Right cardiac atrium (tissue), 5 donors: ENCODE measurements around the gene MICA. TPM values are rescaled to one million over a fixed set of nuclear protein-coding genes. Genes with fewer than 3 reads are reported as not detected.
"Not testable (repeated sequence)": the region's sequence is repeated elsewhere in the genome, so short reads cannot be mapped to it uniquely, and the experiment has no call there.

Source experiments
- ATAC-seq, 2 donors: fragments of 200-7000 bp; cut with Tn5 transposase; one replicate each; pipeline versions ENCODE4 v1.8.0 to v1.9.1; 2020; ENCODE audit warnings: moderate library complexity in 2 of 2, mild to moderate bottlenecking in 1 of 2
- DNase-seq, 3 donors: peaks; one replicate each; pipeline ENCODE4 v3.0.0-alpha.2; 2020
- H3K27ac ChIP-seq: one replicate; pipeline ENCODE4 v1.5.1; 2013; ENCODE audit warnings: mild to moderate bottlenecking, low read length, control low read depth, moderate library complexity
- H3K27me3 ChIP-seq: one replicate; pipeline ENCODE4 v1.6.1; 2013; ENCODE audit not compliant: control insufficient read depth, insufficient read depth
- H3K4me1 ChIP-seq: one replicate; pipeline ENCODE4 v1.6.1; 2013; ENCODE audit warnings: low read length; ENCODE audit not compliant: control insufficient read depth, insufficient read depth
- H3K4me3 ChIP-seq: one replicate; pipeline ENCODE4 v1.5.1; 2013; ENCODE audit warnings: low read length, control low read depth
- H3K9me3 ChIP-seq: one replicate; pipeline ENCODE4 v1.6.1; 2013; ENCODE audit warnings: low read length; ENCODE audit not compliant: control insufficient read depth
- WGBS: extraction: QIAGEN DNeasy Blood & Tissue Kit; methylation state at CpG from one replicate; pipeline ENCODE4 v1.1.7; 2013; 5-methylcytosine and 5-hydroxymethylcytosine counted together
- intact Hi-C, 4 donors: fragments of 100-400 bp; cut with DNase I; formaldehyde crosslinking; loops; one replicate each; pipeline versions ENCODE4 v1.11.0 to v1.14.0; 2022 to 2023
- polyA plus RNA-seq: library from polyadenylated mRNA; stranded (reverse); fragments of 200-250 nt; gene quantifications from one replicate; pipeline ENCODE4 v1.2.3, GENCODE V29; 2013
- total RNA-seq, 4 donors: library from RNA; stranded (reverse); fragmentation: NEBNext Ultra II Directional; extraction: Animal tissue kit (Norgen Biotek cat#: 25700); gene quantifications; one replicate each; pipeline ENCODE4 v1.2.1, GENCODE V29; 2021
- donor health status: healthy with polysubstance abuse.
- donor health status: DM: no; HTN: yes; CAD: no.
- donor health status: DM: no; HTN: no; CAD: no.
- donor health status: DM: no; HTN: yes; CAD: no; lungs with severe emphysema.
- donor health status: DM: yes; HTN: yes; CAD: no.

Gene MICA
- total and polyA plus RNA-seq, 5 donors = 8.8 to 13.6 (median 10.7) TPM

GRCh38 chr6:31438222-31438621 lies 34.8 kb downstream of the MICA start:
- no peaks in the 10 kb centered on the region for H3K4me1 ChIP-seq
- 89% methylated on average over 2 of the region's 2 CpGs for WGBS
- no peaks in the 10 kb centered on the region for H3K9me3 ChIP-seq
- H3K27me3 ChIP-seq = no peaks in the 10 kb centered on the region
- intact Hi-C loops = no loop called here
- DNase-seq = no peak
- ATAC-seq = no peak
- H3K4me3 ChIP-seq = no peak overlapping the region
- H3K27ac ChIP-seq = no peak overlapping the region

DNA sequence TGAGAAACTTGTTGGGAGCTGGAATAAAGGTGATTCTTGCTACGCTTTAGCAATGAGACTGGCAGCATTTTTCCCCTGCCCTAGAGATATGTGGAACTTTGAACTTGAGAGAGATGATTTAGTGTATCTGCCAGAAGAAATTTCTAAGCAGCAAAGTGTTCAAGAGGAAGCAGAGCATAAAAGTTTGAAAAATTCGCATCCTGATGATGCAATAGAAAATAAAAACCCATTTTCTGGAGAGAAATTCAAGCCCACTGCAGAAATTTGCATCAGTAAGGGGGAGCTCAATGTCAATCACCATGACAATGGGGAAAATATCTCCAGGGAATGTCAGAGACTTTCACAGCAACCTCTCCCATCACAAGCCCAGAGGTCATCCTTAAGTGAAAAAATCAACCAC lies 35.3 kb downstream of the MICA start:
- ATAC-seq = no peak
- Histone ChIP-seq H3K4me1 (no peaks in the 10 kb centered on the region), H3K9me3 (no peaks in the 10 kb centered on the region), H3K27me3 (no peaks in the 10 kb centered on the region), H3K27ac (no peak overlapping the region), H3K4me3 (no peak overlapping the region)
- no peak for DNase-seq
- intact Hi-C loops = no loop called here
- WGBS = 78% methylated on average over 2 of the region's 2 CpGs

DNA sequence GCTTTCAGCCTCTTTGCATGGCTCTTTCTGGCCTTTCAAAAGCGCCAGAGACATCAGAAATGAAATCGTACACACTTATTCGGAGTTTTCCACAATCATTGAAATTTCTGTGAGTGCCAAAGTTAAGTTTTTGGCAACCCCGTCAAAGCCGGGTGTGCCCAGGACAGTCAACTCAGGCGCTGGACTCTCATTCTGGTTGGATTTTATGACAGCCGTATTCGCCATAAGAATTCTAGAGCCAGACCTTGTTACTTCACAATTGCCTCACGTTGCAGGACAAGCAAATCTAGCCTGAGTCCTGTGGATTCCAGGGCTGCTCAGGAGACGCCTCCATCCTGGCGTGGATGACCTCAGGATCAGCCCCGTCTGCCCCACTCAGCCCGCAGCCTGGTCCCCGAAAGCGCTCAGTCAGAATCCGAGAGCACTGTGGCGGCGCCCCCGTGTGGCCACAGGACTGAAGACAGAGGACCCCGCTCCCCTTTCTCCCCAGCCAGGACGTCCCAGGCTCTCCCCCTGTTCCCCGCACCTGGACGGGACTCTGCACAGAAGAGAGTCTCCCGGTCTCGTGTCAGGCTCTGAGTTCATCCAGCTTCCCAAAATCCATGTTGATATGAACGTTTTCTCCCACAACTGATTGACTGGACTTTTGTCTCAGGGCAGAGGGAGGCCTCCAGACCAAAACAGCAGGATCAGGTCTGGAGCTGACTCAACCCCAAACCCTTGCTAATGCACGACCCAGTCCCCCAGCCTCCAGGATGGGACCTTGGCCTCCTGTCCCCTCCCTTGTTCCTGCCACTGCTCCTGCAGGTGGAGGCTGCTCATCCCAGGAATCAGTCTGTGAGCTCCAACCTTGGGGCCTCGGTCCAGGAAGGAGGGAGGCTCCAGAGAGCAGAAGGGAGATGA lies 38.2 kb downstream of the MICA start:
- peak; percentile 96 to 98 for ATAC-seq
- Histone ChIP-seq H3K4me1 (no peaks in the 10 kb centered on the region), H3K27me3 (no peaks in the 10 kb centered on the region), H3K27ac (no peak overlapping the region), H3K9me3 (no peaks in the 10 kb centered on the region), H3K4me3 (no peak overlapping the region)
- DNase-seq = peak; percentile 83 to 95 (median 93)
- WGBS = 17% methylated on average over 28 of the region's 28 CpGs
- intact Hi-C loops = loop anchor here (2.0 to 5.0 kb wide), 2 partner anchors 44 to 45 kb away; no protein-coding TSS in a partner anchor

GRCh38 chr6:31446481-31446880 lies 43.1 kb downstream of the MICA start:
- Histone ChIP-seq H3K27ac (no peak overlapping the region), H3K4me3 (no peak overlapping the region), H3K4me1 (no peaks in the 10 kb centered on the region), H3K9me3 (no peaks in the 10 kb centered on the region), H3K27me3 (no peaks in the 10 kb centered on the region)
- DNase-seq (no peak), ATAC-seq (no peak)
- WGBS = 62% methylated on average over 4 of the region's 4 CpGs
- intact Hi-C loops = no loop called here

DNA sequence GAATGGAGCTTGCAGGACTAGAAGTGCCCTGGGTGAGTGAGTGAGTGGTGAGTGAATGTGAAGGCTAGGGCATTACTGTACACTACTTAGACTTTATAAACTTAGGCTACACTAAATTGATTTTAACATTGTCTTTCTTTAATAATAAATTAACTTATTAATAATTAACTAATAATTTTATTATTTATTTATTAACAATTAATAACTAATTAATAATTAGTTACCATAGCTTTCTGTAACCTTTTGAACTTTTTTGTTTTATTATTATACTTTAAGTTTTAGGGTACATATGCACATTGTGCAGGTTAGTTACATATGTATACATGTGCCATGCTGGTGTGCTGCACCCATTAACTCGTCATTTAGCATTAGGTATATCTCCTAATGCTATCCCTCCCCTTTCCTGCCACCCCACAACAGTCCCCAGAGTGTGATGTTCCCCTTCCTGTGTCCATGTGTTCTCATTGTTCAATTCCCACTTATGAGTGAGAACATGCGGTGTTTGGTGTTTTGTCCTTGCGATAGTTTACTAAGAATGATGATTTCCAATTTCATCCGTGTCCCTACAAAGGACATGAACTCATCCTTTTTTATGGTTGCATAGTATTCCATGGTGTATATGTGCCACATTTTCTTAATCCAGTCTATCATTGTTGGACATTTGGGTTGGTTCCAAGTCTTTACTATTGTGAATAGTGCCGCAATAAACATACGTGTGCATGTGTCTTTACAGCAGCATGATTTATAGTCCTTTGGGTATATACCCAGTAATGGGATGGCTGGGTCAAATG lies 43.8 kb downstream of the MICA start:
- H3K4me1 ChIP-seq, H3K27ac ChIP-seq, DNase-seq, H3K4me3 ChIP-seq, H3K9me3 ChIP-seq, ATAC-seq, H3K27me3 ChIP-seq, intact Hi-C loops: not testable (repeated sequence)
- WGBS = 86% methylated on average over 4 of the region's 6 CpGs

- H3K4me3 ChIP-seq = no peak overlapping the region
- H3K4me1 ChIP-seq = no peaks in the 10 kb centered on the region
- no peaks in the 10 kb centered on the region for H3K9me3 ChIP-seq
- no peak overlapping the region for H3K27ac ChIP-seq
- ATAC-seq (no peak), DNase-seq (no peak)
- intact Hi-C loops = no loop called here
- no peaks in the 10 kb centered on the region for H3K27me3 ChIP-seq
- WGBS = 53% methylated on average over 4 of the region's 4 CpGs
Measured at GRCh38 chr6:31450751-31451150, 47.4 kb downstream of the MICA start.

GRCh38 chr6:31452859-31453258 lies 49.5 kb downstream of the MICA start:
- H3K27ac ChIP-seq = no peak overlapping the region
- DNase-seq (no peak), ATAC-seq (no peak)
- intact Hi-C loops = no loop called here
- H3K4me1 ChIP-seq = no peaks in the 10 kb centered on the region
- no peaks in the 10 kb centered on the region for H3K27me3 ChIP-seq
- no peak overlapping the region for H3K4me3 ChIP-seq
- H3K9me3 ChIP-seq = no peaks in the 10 kb centered on the region

- DNase-seq = no peak
- intact Hi-C loops = no loop called here
- WGBS = 72% methylated on average over 2 of the region's 2 CpGs
- ATAC-seq = no peak
- H3K4me3 ChIP-seq = no peak overlapping the region
- H3K9me3 ChIP-seq = no peaks in the 10 kb centered on the region
- H3K27ac ChIP-seq = no peak overlapping the region
- no peaks in the 10 kb centered on the region for H3K27me3 ChIP-seq
- H3K4me1 ChIP-seq = no peaks in the 10 kb centered on the region
Measured at GRCh38 chr6:31453259-31453658, 49.9 kb downstream of the MICA start.

DNA sequence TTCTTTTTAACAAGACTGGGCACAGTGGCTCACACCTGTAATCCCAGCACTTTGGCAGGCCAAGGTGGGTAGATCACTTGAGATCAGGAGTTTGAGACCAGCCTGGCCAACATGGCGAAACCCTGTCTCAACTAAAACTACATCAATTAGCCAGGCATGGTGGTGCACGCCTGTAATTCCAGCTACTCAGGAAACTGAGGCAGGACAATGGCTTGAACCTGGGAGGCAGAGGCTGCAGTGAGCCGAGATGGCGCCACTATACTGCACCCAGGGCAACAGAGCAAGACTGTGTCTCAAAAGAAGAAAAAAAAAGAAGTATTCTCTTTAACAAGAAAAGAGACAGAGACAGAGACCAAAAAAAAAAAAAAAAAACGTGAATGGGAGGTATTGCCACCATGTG lies 56.5 kb downstream of the MICA start:
- ATAC-seq = not testable (repeated sequence)
- WGBS = 83% methylated on average over 5 of the region's 5 CpGs

DNA sequence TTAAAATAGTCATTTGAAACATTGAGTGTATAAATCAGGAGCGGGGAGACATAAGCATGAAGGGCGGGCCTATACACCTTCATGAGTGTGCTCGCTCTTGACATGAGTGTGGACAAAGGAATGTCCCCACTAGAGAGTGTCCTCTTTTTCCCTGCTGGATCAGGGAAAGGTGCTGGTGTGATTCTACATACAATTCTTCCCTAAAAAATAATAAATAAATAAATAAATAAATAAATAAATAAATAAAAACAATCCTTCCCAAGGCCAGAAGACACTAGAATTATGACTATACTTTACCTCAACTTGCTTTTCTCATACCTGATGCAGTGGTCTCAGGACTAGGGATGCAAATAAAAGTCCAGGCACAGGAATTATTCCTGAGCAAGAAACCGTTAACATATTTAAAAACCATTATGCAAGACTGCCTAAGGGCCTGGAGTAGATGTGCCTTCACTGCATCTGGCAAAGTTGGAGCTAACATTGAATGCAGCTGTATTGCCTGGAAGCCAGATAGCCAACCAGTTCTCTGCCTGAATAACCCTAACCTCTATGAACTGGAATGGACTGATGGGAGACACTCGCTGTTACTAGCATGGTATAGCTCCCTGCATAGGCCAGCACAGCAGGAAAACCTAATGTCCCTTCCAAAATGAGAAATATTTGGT lies 57.1 kb downstream of the MICA start:
- H3K4me3 ChIP-seq = no peak overlapping the region
- no peaks in the 10 kb centered on the region for H3K9me3 ChIP-seq
- ATAC-seq (no peak), DNase-seq (no peak)
- H3K4me1 ChIP-seq = no peaks in the 10 kb centered on the region
- H3K27ac ChIP-seq = no peak overlapping the region
- intact Hi-C loops = no loop called here
- H3K27me3 ChIP-seq = no peaks in the 10 kb centered on the region
- WGBS = 98% methylated on average over 5 of the region's 5 CpGs

More for the DNA sequence above, 56.5 kb downstream of the MICA start:
- H3K4me1 ChIP-seq, H3K27me3 ChIP-seq, DNase-seq, intact Hi-C loops, H3K27ac ChIP-seq, H3K9me3 ChIP-seq, H3K4me3 ChIP-seq: not testable (repeated sequence)
